ENCODE measurements around the gene METTL8.
"Not testable (repeated sequence)": the region's sequence is repeated elsewhere in the genome, so short reads cannot be mapped to it uniquely, and the experiment has no call there.

METTL8 gene

DNA sequence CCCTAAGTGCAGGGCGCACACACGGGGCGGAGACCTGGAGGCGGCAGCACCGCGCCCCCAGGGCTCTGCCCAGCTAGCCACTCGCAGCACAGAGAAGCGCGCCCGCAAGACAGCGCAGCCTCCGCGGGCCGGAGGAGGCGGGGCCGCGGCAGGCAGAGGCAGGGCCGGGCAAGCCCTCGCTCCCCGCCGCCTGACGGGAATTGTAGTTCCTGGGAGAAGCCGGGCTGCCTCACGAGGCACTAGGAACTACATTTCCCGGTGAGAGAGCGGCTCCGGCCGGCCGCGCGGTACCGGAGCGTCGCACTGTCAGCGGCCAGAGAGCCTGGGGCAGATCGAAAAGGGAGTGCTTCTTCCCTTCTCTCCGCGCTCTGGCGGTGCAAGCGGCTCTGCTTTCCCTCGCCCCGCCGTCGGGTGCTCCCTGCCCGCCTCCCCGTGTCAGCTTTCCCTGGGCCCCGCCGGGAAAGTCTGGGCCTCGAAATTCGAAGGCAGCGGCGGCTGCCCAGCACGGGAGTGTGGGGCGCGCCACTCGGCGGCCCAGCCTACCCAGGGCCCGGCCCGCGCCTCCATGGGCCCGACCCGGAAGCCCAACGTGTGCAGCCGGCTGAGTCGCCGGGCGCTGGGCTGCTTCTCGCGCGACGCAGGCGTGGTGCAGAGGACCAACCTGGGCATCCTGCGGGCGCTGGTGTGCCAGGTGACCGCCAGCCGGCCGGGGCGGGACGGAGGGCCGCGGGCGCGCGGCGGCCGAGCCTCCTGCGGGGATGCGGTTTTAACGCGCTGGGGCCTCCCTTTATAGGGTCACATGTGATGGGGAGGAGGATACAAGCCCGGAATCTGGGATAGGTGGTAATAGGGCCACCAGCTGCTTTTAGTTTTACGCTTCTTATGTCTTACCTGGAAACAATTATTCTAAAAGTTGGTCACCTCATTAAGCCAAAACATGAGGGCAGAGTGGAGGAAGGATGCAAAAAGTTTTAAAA lies 511 bp upstream of the METTL8 start, which contains the start of gene DCAF17:
TSS of gene DCAF17 (plus strand) at position 214 of the 977 bp plus-strand sequence. CDS start at position 566, 352 bp downstream.
- Mint-ChIP-seq H3K27me3 (no peaks in the 10 kb centered on the region), H3K4me3 (peak within 1 kb of the TSS; percentile 98), H3K9me3 (ENCODE audit: low read depth) (no peaks in the 10 kb centered on the region), H3K36me3 (peaks cover 23% of the 10 kb centered on the region), H3K27ac (peak within 1 kb of the TSS; percentile 99), H3K4me1 (ENCODE audit: low read depth) (peaks cover 54% of the 10 kb centered on the region)

DNA sequence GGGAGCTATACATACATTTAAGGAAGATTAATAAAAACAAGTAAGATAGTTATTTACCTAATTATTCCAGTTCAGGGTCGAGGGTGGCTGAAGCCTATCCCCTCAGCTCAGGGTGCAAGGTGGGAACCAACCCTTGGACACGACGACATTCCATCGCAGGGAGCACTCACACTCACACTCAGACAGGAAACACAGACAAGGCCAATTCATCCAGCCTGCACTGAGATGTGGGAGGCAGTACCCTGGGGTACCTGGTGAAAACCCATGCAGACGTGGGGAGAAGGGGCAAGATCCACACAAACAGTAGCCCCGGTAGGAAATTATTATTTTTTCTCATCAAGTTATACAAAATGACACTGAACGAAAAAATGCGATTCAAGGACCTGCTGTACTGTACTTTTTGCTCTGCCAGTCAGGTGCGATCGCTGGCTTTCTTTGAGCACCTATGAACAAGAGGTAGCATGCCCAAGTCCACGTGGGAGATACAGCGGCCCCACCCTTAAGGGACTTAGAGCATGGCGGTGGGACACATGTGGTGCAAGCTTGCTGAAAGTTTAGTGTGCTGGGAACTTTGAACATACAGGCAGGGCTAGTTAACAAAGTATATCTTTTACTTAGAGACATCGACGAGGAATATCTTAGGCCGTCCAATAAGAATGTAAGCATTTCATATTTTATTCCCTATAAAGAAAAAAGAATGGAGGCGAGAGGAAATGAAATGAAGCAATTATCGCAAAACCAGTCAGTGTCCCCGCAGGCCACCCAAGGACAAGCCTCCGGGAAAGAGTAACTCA lies 624 bp downstream of the METTL8 start:
- Mint-ChIP-seq H3K27me3 (no peaks in the 10 kb centered on the region), H3K4me3 (peak overlapping the region; percentile 98), H3K9me3 (ENCODE audit: low read depth) (no peaks in the 10 kb centered on the region), H3K4me1 (ENCODE audit: low read depth) (peaks cover 47% of the 10 kb centered on the region), H3K36me3 (peaks cover 22% of the 10 kb centered on the region), H3K27ac (peak overlapping the region; percentile 99)

DNA sequence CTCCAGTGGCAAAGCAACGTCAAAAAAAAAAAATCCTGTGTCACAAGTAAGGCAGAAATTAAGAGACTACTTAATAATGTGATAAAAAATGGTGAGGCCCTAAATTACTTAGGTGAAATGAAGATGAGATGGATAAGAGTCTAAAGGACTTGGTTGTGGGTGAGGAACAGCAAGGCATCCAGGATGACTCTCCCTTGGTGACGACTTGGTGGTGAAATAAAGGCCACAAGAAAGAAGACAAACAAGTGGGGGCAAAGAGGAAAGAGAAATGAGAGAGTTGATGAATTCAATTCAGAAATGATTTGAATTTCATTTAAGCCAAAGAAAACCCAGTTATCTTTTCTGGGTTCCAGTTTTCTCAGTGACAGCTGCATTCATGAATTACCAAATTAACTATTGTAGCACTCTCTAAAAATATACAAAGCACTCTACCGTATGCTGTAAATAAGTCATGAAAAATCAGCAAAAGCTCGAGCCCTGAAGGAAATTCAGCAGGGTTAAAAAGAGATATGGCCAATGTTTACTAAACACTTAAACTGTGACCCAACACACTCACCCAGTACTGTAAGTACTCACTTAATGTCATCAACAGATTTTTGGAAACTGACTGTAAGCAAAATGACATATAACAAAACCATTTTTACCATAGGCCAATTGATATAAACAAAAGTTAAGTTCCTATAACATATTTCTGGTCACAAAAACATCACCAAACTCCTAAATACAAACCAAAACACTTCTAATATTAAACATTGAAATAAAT lies 1.4 kb downstream of the METTL8 start:
- peaks cover 41% of the 10 kb centered on the region for H3K4me1 Mint-ChIP-seq (ENCODE audit: low read depth)
- no peaks in the 10 kb centered on the region for H3K27me3 Mint-ChIP-seq
- peak overlapping the region; percentile 99 for H3K27ac Mint-ChIP-seq
- peaks cover 16% of the 10 kb centered on the region for H3K36me3 Mint-ChIP-seq
- H3K9me3 Mint-ChIP-seq (ENCODE audit: low read depth) = no peaks in the 10 kb centered on the region
- peak overlapping the region; percentile 98 for H3K4me3 Mint-ChIP-seq

DNA sequence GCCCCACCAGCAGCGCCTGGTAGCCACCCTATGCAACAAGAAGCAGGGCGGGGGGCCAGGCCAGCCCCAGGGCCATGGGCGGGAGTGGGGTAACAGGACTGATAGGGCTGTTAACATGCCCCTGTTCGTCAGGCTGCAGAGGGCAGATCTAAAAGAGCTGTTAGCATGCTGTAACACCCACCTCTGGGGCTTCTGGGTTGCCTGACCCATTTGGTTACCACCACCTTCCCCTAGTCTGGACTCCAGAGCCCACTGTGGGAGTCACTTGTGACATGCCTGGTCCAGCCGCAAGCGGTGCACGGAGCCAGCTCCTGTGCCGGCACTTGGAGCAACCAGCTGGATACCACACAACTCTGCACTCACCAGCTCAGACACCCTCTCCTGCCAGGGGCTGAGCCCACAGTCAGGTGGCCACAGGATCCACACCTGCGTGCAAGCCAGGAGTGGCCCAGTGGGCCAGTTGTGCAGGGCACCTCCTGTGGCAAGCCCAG lies 2.1 kb downstream of the METTL8 start:
- H3K4me1 Mint-ChIP-seq (ENCODE audit: low read depth) = peaks cover 39% of the 10 kb centered on the region
- no peaks in the 10 kb centered on the region for H3K27me3 Mint-ChIP-seq
- peaks cover 17% of the 10 kb centered on the region for H3K36me3 Mint-ChIP-seq

DNA sequence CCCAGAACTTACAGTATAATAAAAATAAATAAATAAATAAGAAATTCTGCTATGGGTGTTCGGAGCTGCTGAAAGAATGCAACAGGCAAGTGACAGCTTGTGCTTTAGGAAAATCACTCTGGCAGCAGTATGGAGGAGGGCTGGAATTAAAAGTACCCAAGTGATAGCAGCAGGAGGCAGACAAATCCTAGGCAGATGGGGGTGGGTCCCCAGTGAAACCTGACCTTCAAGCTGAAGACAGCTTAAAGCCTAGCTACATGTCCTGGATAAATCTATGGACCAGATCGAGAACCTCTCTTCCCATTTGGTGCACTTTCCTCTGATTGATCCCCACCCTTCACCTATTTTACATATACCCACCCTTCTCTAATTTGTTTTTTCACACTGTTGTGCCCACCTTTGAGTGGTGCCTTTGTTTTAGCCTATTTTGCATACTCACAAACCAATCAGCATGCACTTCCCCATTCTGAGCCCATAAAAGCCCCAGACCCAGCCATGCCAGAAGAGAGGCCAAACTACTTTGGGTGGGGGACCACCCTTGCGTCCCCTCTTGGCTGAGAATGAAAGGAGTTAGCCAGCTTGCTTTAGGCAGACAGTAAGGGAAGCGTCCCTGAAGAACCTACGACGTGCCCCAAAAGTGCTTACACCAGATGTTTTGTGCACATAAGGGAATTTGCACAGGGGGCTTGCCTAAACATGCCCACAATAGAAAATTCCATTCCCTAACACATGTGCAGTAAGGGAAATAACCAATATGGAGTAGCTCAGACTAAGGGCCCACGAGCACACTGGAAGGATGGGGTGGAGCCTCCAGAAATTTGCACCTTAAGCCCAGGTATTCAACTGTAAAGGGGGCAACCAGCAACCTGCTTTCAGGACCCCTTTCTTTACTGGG lies 3.0 kb downstream of the METTL8 start:
- Mint-ChIP-seq H3K9me3 (ENCODE audit: low read depth) (no peaks in the 10 kb centered on the region), H3K36me3 (peaks cover 11% of the 10 kb centered on the region), H3K4me3 (no peak overlapping the region), H3K27me3 (no peaks in the 10 kb centered on the region), H3K4me1 (ENCODE audit: low read depth) (peaks cover 31% of the 10 kb centered on the region), H3K27ac (no peak overlapping the region)

More for the DNA sequence above, 2.1 kb downstream of the METTL8 start:
- Mint-ChIP-seq H3K4me3 (peak overlapping the region; percentile 98), H3K9me3 (ENCODE audit: low read depth) (no peaks in the 10 kb centered on the region), H3K27ac (peak overlapping the region; percentile 99)

DNA sequence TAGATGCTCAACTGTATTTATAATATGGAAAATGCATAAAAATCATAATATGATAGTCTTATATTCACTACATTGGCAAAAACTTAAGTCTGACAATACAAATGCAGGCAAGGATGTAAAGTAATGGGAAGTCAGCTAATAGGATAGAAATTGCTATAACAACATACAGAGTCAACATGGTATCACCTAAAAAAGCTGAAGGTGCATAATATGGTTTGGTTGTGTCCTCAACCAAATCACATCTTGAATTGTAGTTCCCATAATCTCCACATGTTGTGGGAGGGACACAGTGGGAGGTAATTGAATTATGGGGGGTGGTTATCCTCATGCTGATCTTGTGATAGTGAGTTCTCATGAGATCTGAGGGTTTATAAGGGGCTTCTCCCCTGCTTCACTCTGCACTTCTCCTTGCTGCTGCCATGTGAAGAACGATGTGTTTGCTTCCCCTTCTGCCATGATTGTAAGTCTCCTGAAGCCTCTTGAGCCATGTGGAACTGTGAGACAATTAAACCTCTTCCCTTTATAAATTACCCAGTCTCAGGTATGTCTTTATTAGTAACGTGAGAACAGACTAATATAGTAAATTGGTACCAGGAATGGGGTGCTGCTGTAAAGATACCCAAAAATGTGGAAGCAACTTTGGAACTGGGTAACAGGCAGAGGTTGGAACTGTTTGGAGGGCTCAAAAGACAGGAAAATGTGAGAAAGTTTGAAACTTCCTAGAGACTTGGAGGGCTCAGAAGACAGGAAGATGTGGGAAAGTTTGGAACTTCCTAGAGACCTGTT lies 10.9 kb downstream of the METTL8 start:
- Mint-ChIP-seq H3K36me3 (peaks cover 20% of the 10 kb centered on the region), H3K4me1 (ENCODE audit: low read depth) (peaks cover 16% of the 10 kb centered on the region)
- H3K27ac Mint-ChIP-seq; H3K27me3 Mint-ChIP-seq; H3K9me3 Mint-ChIP-seq (ENCODE audit: low read depth); H3K4me3 Mint-ChIP-seq: not testable (repeated sequence)

DNA sequence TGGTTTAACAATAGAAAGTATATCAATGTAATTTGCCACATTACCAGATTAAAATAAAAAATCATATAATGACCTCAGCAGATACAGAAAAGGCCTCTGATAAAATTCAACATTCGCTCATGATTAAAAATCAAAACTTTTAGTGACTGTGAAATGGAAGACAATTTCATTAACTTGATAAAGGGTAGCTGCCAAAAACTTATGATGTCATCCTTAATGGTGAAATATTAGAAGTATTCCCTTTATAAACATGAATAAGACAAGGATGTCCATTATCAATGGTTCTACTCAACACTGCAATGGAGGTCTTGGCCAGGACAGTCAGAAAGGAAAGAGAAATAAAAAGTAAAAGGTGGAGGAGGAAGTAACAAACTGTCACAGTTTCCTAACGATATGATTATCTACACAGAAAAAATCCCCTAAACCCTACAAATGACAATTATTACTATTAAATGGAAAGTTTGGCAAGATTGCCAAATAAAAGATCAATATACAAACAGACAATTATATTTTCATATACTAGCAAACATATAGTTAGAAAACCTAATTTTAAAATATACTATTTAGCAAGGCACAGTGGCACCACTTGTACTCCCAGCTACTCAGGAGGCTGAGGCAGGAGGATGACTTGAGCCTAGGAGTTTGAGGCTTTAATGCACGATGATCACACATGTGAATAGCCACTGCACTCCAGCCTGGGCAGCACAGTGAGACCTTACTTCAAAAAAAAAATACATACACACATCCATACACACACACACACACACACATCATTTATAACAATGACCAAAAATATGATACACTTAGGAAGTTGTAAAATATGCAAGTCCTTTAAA lies 12.8 kb downstream of the METTL8 start:
- Mint-ChIP-seq H3K9me3 (ENCODE audit: low read depth) (peaks cover 3% of the 10 kb centered on the region), H3K27ac (peak overlapping the region; percentile 6), H3K4me1 (ENCODE audit: low read depth) (peaks cover 20% of the 10 kb centered on the region), H3K27me3 (no peaks in the 10 kb centered on the region), H3K36me3 (peaks cover 14% of the 10 kb centered on the region), H3K4me3 (peak overlapping the region; percentile 9)

DNA sequence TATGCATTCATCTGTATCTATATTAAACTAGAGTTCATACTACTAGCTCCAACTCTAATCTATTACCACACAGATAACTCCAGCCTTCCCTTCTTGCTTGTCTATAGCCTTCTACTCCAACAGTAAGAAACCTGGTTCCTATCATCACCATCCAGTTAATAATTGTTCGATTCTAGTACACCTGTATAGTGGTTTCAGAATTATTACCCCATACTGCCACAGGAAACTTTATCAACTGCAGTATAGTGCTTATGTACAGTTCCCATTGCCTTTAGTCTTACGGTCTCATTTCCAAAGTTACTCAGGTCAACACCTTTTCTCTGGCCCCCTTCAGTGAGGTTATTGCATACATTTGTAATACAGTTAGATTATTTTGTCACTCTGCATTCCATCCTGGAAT lies 14.5 kb downstream of the METTL8 start:
- peaks cover 6% of the 10 kb centered on the region for H3K9me3 Mint-ChIP-seq (ENCODE audit: low read depth)
- H3K4me3 Mint-ChIP-seq = no peak overlapping the region
- H3K27me3 Mint-ChIP-seq = no peaks in the 10 kb centered on the region
- peak overlapping the region; percentile 25 for H3K27ac Mint-ChIP-seq
- peaks cover 9% of the 10 kb centered on the region for H3K36me3 Mint-ChIP-seq
- peaks cover 29% of the 10 kb centered on the region for H3K4me1 Mint-ChIP-seq (ENCODE audit: low read depth)

DNA sequence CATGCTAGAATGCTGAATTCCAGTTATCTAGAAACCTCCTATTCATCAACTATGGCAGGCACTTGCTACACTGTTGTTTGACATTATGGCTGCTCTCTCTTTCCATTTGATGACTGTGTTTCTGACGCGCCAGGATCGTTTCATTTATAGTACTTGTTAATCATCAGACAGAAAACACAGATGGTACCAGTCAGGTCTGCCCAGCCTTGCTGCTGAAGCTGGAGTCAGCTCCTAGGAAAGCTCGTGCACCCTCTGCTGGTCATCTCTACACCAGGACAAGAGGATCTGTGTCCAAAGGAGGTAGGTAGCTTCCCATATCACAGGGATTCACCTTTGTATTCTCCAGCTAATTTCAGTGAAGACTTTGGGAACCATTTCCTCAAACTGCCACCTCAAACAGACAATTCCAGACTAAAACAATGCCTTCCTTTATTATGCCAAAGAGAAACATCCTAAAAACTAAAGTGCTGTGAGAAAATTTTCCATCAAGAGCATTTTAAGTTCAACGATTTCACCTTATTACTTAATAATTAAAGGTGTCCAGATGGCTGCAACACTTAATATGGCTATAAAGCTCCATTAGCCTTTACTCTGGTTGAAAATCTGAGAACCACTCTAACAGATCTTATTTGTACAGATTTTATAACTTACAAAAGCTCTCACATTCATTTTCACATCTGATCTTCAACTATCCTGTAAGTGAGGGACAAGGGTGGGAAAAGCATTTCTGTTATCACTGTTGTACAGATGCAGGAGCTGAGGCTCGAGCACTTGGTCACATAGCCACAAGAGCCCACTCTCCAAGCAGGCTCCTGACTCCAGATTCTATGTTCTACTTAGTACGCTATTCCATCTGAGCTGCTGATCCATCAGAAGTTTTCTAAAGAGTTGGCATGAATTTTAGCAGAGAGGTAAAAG lies 17.5 kb downstream of the METTL8 start:
- H3K9me3 Mint-ChIP-seq (ENCODE audit: low read depth) = peaks cover 3% of the 10 kb centered on the region
- H3K27ac Mint-ChIP-seq = peak overlapping the region; percentile 92
- peak overlapping the region; percentile 8 for H3K4me3 Mint-ChIP-seq
- peaks cover 9% of the 10 kb centered on the region for H3K36me3 Mint-ChIP-seq
- H3K27me3 Mint-ChIP-seq = no peaks in the 10 kb centered on the region
- peaks cover 23% of the 10 kb centered on the region for H3K4me1 Mint-ChIP-seq (ENCODE audit: low read depth)

DNA sequence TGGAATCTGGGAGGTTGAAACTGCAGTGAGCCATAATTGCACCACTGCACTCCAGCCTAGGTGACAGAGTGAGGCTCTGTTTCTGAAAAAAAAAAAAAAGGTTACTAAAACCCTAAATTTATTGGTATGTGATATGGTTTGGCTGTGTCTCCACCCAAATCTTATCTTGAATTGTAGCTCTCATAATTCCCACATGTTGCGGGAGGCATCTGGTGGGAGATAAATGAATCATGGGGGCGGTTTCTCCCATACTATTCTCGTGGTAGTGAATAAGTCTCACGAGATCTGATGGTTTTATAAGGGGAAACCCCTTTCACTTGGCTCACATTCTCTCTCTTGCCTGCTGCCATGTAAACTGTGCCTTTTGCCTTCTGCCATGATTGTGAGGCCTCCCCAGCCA lies 19.1 kb downstream of the METTL8 start:
- not testable (repeated sequence) for H3K36me3 Mint-ChIP-seq; H3K9me3 Mint-ChIP-seq (ENCODE audit: low read depth); H3K27me3 Mint-ChIP-seq
- peak overlapping the region; percentile 30 for H3K4me3 Mint-ChIP-seq
- H3K4me1 Mint-ChIP-seq (ENCODE audit: low read depth) = peaks cover 14% of the 10 kb centered on the region
- H3K27ac Mint-ChIP-seq = peak overlapping the region; percentile 77

DNA sequence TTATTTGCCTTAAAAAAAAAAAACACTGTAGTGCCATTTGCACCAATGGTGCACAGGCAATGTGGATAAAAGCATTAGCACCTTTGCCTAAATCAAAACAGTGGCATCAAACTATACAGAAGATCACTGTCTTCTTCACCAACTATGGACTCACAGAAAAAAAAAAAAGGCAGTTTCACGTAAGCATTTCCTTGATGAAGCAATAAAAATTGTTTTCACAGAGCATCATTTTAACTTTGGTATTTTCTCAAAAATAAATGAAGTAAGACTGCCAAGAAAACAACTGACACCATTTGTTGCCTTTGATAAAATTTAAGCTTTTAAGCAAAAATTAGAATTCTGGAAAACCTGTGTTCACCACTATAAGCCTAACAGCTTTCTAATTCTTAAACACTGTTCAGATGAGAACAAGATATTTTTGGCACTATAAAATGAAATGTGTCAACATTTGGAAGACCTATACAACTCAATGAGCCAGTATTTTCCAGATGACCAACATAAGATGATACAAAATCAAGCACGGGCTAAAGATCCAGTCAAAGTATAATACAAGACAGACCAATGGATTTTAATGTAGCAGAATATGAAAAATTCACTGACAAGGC lies 21.1 kb downstream of the METTL8 start:
- peaks cover 3% of the 10 kb centered on the region for H3K9me3 Mint-ChIP-seq (ENCODE audit: low read depth)
- no peaks in the 10 kb centered on the region for H3K27me3 Mint-ChIP-seq
- no peak overlapping the region for H3K27ac Mint-ChIP-seq
- peaks cover 7% of the 10 kb centered on the region for H3K36me3 Mint-ChIP-seq
- H3K4me3 Mint-ChIP-seq = no peak overlapping the region
- H3K4me1 Mint-ChIP-seq (ENCODE audit: low read depth) = peaks cover 20% of the 10 kb centered on the region

All from activated naive CD8-positive, alpha-beta T cell (primary cell).